K562 (cell line): ENCODE measurements around the gene ALDH6A1. TPM values are rescaled to one million over a fixed set of nuclear protein-coding genes. Genes with fewer than 3 reads are reported as not detected.

ENCODE experiments used
- ATAC-seq: fragments of 200-7000 bp; cut with Tn5 transposase; 3 replicates; pipeline ENCODE4 v1.9.1; 2020; ENCODE audit warnings: moderate library complexity
- BruUV-seq: library from RNA; stranded (reverse); fragments of 400-500 nt; replicated peaks from 2 replicates; lab custom pipeline; 2021; lab: Mats Ljungman, UMichigan
- CTCF ChIA-PET: fragments of 300-600 bp; formaldehyde crosslinking; extraction: SDS; loops from one replicate; lab custom pipeline; 2021; ENCODE audit warnings: low intra/inter-chr PET ratio; lab: Yijun Ruan, JAX
- POLR2A ChIA-PET: fragments of 300-600, 350-650 bp; sonication (Branson Sonifier 250); formaldehyde crosslinking; extraction: SDS; loops from one replicate; lab custom pipeline; 2021; ENCODE audit warnings: antibody characterized with exemption, inconsistent platforms; lab: Yijun Ruan, JAX
- DNase-seq, 4 experiments: peaks; one replicate each; pipeline versions ENCODE4 v3.0.0 to v3.0.0-alpha.2; 2011 to 2018; ENCODE audit warnings: low spot score in 3 of 4, mixed read lengths in 3 of 4; ENCODE audit errors: extremely low read depth in 1 of 4
- FAIRE-seq: peaks from 2 replicates; lab custom pipeline; 2011; peaks lifted over from hg19 to GRCh38; lab: Jason Lieb, UNC
- H2AFZ ChIP-seq: 2 replicates; pipeline ENCODE4 v1.6.0; 2011; ENCODE audit warnings: low read depth, low read length, control low read depth, inconsistent platforms
- H3K27ac ChIP-seq: fragments of 200-600 bp; 3 replicates; pipeline ENCODE4 v1.8.0; 2011; ENCODE audit warnings: low read depth, mild to moderate bottlenecking, control low read depth, inconsistent platforms, low read length, moderate library complexity, mixed read lengths; ENCODE audit errors: extremely low read depth
- H3K27me3 ChIP-seq, 2 experiments: fragments of 300-600 bp in 1 of 2; 2 replicates in 1 of 2; 3 replicates in 1 of 2; pipeline versions ENCODE4 v1.6.0 to v1.8.0; 2011; ENCODE audit warnings: inconsistent platforms in 2 of 2, low read length in 2 of 2, mild to moderate bottlenecking in 1 of 2, mixed read lengths in 1 of 2, moderate library complexity in 1 of 2; ENCODE audit not compliant: control insufficient read depth in 2 of 2, insufficient read depth in 2 of 2
- H3K36me3 ChIP-seq: fragments of 300-600 bp; 3 replicates; pipeline ENCODE4 v1.8.0; 2011; ENCODE audit warnings: mild to moderate bottlenecking, low read length, inconsistent platforms; ENCODE audit not compliant: control insufficient read depth, insufficient read depth
- H3K4me1 ChIP-seq, 2 experiments: fragments of 200-600 bp in 1 of 2; replicated peaks in 1 of 2; 2 replicates in 1 of 2; 3 replicates in 1 of 2; pipeline versions ENCODE4 v1.5.1 to v1.8.0; 2011; ENCODE audit warnings: inconsistent platforms in 2 of 2, low read length in 2 of 2, mild to moderate bottlenecking in 1 of 2, mixed read lengths in 1 of 2, moderate library complexity in 1 of 2; ENCODE audit not compliant: control insufficient read depth in 2 of 2, insufficient read depth in 2 of 2
- H3K4me2 ChIP-seq: 2 replicates; pipeline ENCODE4 v1.6.1; 2011; ENCODE audit warnings: low read length, control low read depth, inconsistent platforms, mixed read lengths; ENCODE audit not compliant: insufficient read depth
- H3K4me3 ChIP-seq: fragments of 200-600 bp; sonication (generic), shearing (Covaris generic); 2 replicates; pipeline ENCODE4 v1.5.1; 2016; ENCODE audit warnings: control low read depth, inconsistent platforms
- H3K79me2 ChIP-seq: fragments of 200-600 bp; 3 replicates; pipeline ENCODE4 v1.8.0; 2011; ENCODE audit warnings: low read length, inconsistent platforms; ENCODE audit not compliant: control insufficient read depth, insufficient read depth
- H3K9ac ChIP-seq, 2 experiments: 2 replicates each; pipeline versions ENCODE4 v1.6.0 to v1.6.1; 2011; ENCODE audit warnings: low read depth in 2 of 2, low read length in 2 of 2, control low read depth in 1 of 2, inconsistent platforms in 1 of 2, mild to moderate bottlenecking in 1 of 2, mixed read lengths in 1 of 2; ENCODE audit not compliant: insufficient read depth in 1 of 2
- H3K9me1 ChIP-seq: one replicate; pipeline ENCODE4 v1.6.0; 2011; ENCODE audit warnings: inconsistent platforms, mild to moderate bottlenecking, low read length, moderate library complexity; ENCODE audit not compliant: control insufficient read depth, insufficient read depth
- H3K9me3 ChIP-seq: replicated peaks from 2 replicates; pipeline ENCODE4 v1.5.1; 2011; ENCODE audit warnings: low read depth, low read length, inconsistent platforms; ENCODE audit not compliant: control insufficient read depth, insufficient read depth
- H4K20me1 ChIP-seq: replicated peaks from 2 replicates; pipeline ENCODE4 v1.6.1; 2011; ENCODE audit warnings: low read length, inconsistent platforms, mixed read lengths; ENCODE audit not compliant: control insufficient read depth, insufficient read depth
- BRD9 ChIP-seq: fragments of 450-650 bp; IDR thresholded peaks from 2 replicates; pipeline ENCODE4 v1.6.1; 2018; ENCODE audit warnings: low read depth; ENCODE audit not compliant: partially characterized antibody
- CTBP1 ChIP-seq: fragments of 450-650 bp; IDR thresholded peaks from 2 replicates; pipeline ENCODE4 v1.6.1; 2016; ENCODE audit warnings: borderline replicate concordance
- ELF4 ChIP-seq: fragments of 450-650 bp; formaldehyde crosslinking; IDR thresholded peaks from 2 replicates; pipeline ENCODE4 v1.4.0; 2022; ENCODE audit warnings: missing genetic modification characterization
- EZH2 ChIP-seq: IDR thresholded peaks from 2 replicates; pipeline ENCODE4 v1.6.1; 2012; ENCODE audit warnings: low read depth, mild to moderate bottlenecking, inconsistent platforms, low read length, borderline replicate concordance
- GATA2 ChIP-seq: sonication (generic); formaldehyde crosslinking; IDR thresholded peaks from 2 replicates; pipeline ENCODE4 v1.4.0; 2020; ENCODE audit warnings: mild to moderate bottlenecking, missing genetic modification reagents
- MAFG ChIP-seq: fragments of 450-650 bp; conservative IDR thresholded peaks from 2 replicates; pipeline ENCODE4 v1.6.1; 2016; ENCODE audit warnings: missing genetic modification characterization, missing compliant biosample characterization
- MCM2 ChIP-seq: fragments of 450-650 bp; IDR thresholded peaks from 2 replicates; pipeline ENCODE4 v1.6.1; 2017; ENCODE audit warnings: low read depth, mild to moderate bottlenecking
- MEIS2 ChIP-seq: fragments of 450-650 bp; IDR thresholded peaks from 2 replicates; pipeline ENCODE4 v1.6.1; 2014; ENCODE audit warnings: mild to moderate bottlenecking; ENCODE audit not compliant: partially characterized antibody
- NFE2 ChIP-seq: IDR thresholded peaks from 2 replicates; pipeline ENCODE4 v1.6.1; 2014; ENCODE audit warnings: antibody characterized with exemption, low read depth
- RFX1 ChIP-seq: fragments of 450-650 bp; IDR thresholded peaks from 2 replicates; pipeline ENCODE4 v1.6.1; 2016; ENCODE audit warnings: mild to moderate bottlenecking, moderate library complexity
- TBL1XR1 ChIP-seq, 2 experiments: IDR thresholded peaks; 2 replicates each; pipeline ENCODE4 v1.6.1; 2012; ENCODE audit warnings: improper control_type of control experiment in 2 of 2, low read length in 2 of 2, mild to moderate bottlenecking in 1 of 2
- XRCC5 ChIP-seq: fragments of 200-400 bp; formaldehyde crosslinking; IDR thresholded peaks from 2 replicates; pipeline ENCODE4 v1.6.1; 2017; ENCODE audit warnings: low read depth, mild to moderate bottlenecking, low read length
- YBX1 ChIP-seq: fragments of 450-650 bp; IDR thresholded peaks from 2 replicates; pipeline ENCODE4 v1.7.1; 2016; ENCODE audit warnings: mild to moderate bottlenecking
- ZNF347 ChIP-seq: fragments of 450-650 bp; formaldehyde crosslinking; IDR thresholded peaks from 2 replicates; pipeline ENCODE4 v1.4.0; 2020; ENCODE audit warnings: low read depth, mild to moderate bottlenecking, moderate library complexity
- WGBS: fragments of 100-300 bp; shearing (Covaris generic); methylation state at CpG from one replicate; pipeline ENCODE4 v1.1.6; 2016; ENCODE audit warnings: low coverage, mixed read lengths; ENCODE audit not compliant: insufficient coverage; ENCODE audit errors: missing lambda C conversion rate; 5-methylcytosine and 5-hydroxymethylcytosine counted together
- in situ Hi-C: fragments of 300-500 bp; cut with MboI; formaldehyde crosslinking; loops from 4 replicates; pipeline ENCODE4 v1.15.0; 2018; ENCODE audit warnings: inconsistent platforms, mixed read lengths
- intact Hi-C: fragments of 100-400 bp; cut with micrococcal nuclease; formaldehyde crosslinking; loops from 2 replicates; pipeline ENCODE4 v1.14.2; 2022
- polyA plus RNA-seq, 8 experiments: library from polyadenylated mRNA; depleted of rRNA in 4 of 8; stranded (reverse) in 5 of 8; unstranded in 3 of 8; fragments of >200 nt; fragmentation: Nextera tagmentation in 2 of 8; fragmentation: Illumina TruSeq in 1 of 8; extraction: Ambion mirVana in 2 of 8; extraction: Trizol in 1 of 8; gene quantifications; 2 replicates each; pipeline versions ENCODE4 v1.2.1 to v1.2.3, GENCODE V29; 2011 to 2014; ENCODE audit warnings: inconsistent platforms in 1 of 8, missing spikeins in 1 of 8
- total RNA-seq, 7 experiments: library from RNA; depleted of rRNA in 6 of 7; stranded (reverse); fragments of >200 nt in 6 of 7; fragmentation: Illumina TruSeq in 2 of 7; extraction: Trizol in 2 of 7; gene quantifications; 2 replicates each; pipeline versions ENCODE4 v1.2.1 to v1.2.3, GENCODE V29; 2011 to 2021; ENCODE audit warnings: low replicate concordance in 1 of 7
- TF ChIP-seq, protein P1 (sequence below): fragments of 450-650 bp; IDR thresholded peaks from 2 replicates; pipeline ENCODE4 v1.6.1; 2017; ENCODE audit warnings: antibody characterized with exemption, mild to moderate bottlenecking
- TF ChIP-seq, protein P2 (sequence below): sonication (generic); formaldehyde crosslinking; IDR thresholded peaks from 2 replicates; pipeline ENCODE4 v1.5.0; 2020; ENCODE audit warnings: missing genetic modification reagents

Gene ALDH6A1
- total and polyA plus RNA-seq, 9 of the 15 experiments (the other 6 are each of a cell fraction or from before 2014, with no cell fraction given) = 3.1 to 11.5 (median 4.6) TPM

DNA sequence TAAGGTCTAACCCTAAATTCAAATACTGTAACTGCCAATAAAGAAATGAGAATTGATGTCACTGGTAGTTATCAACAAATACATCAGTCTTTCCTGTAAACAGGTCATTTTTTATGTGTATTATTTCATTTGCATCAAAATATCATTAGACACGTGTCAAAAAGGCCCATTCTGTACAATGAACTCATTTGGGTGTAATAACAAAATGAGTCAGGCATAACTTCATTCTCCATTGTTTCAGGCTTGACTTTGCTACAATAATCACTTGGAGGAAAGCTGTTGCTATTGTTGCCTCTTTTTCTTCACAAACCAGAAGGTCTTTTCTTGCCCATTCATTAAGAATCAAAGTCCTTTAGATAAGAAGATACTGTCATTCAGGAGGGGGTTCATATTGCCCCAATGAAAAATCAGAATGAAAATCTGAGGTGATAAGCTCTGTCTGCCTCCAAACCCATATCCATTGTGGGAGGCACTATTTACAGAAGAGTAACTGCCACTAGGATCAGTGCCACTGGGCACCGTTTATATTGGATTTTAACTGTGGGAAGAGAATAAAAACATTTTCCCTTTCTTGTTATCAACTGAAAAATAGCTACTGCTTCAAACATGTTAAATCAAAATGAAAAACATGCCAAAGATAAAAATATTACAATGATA lies 75.3 kb downstream of the ALDH6A1 start:
- H3K4me1 ChIP-seq = no peaks in the 10 kb centered on the region
- no peak for DNase-seq
- no peak for TF ChIP-seq MEIS2
- TF ChIP-seq GATA2 (CRISPR knock-in tag) = no peak
- TF ChIP-seq MCM2 = no peak
- no peak for TF ChIP-seq BRD9
- TF ChIP-seq MAFG (tag) = no peak
- TF ChIP-seq XRCC5 = no peak
- TF ChIP-seq ZNF347 (CRISPR knock-in tag) = no peak
- TF ChIP-seq, protein P1, sequence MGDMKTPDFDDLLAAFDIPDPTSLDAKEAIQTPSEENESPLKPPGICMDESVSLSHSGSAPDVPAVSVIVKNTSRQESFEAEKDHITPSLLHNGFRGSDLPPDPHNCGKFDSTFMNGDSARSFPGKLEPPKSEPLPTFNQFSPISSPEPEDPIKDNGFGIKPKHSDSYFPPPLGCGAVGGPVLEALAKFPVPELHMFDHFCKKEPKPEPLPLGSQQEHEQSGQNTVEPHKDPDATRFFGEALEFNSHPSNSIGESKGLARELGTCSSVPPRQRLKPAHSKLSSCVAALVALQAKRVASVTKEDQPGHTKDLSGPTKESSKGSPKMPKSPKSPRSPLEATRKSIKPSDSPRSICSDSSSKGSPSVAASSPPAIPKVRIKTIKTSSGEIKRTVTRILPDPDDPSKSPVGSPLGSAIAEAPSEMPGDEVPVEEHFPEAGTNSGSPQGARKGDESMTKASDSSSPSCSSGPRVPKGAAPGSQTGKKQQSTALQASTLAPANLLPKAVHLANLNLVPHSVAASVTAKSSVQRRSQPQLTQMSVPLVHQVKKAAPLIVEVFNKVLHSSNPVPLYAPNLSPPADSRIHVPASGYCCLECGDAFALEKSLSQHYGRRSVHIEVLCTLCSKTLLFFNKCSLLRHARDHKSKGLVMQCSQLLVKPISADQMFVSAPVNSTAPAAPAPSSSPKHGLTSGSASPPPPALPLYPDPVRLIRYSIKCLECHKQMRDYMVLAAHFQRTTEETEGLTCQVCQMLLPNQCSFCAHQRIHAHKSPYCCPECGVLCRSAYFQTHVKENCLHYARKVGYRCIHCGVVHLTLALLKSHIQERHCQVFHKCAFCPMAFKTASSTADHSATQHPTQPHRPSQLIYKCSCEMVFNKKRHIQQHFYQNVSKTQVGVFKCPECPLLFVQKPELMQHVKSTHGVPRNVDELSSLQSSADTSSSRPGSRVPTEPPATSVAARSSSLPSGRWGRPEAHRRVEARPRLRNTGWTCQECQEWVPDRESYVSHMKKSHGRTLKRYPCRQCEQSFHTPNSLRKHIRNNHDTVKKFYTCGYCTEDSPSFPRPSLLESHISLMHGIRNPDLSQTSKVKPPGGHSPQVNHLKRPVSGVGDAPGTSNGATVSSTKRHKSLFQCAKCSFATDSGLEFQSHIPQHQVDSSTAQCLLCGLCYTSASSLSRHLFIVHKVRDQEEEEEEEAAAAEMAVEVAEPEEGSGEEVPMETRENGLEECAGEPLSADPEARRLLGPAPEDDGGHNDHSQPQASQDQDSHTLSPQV = no peak
- no peak for TF ChIP-seq CTBP1
- TF ChIP-seq, protein P2, sequence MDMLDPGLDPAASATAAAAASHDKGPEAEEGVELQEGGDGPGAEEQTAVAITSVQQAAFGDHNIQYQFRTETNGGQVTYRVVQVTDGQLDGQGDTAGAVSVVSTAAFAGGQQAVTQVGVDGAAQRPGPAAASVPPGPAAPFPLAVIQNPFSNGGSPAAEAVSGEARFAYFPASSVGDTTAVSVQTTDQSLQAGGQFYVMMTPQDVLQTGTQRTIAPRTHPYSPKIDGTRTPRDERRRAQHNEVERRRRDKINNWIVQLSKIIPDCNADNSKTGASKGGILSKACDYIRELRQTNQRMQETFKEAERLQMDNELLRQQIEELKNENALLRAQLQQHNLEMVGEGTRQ (CRISPR knock-in tag) = no peak
- TF ChIP-seq YBX1 = no peak
- TF ChIP-seq NFE2 = no peak
- TF ChIP-seq ELF4 (CRISPR knock-in tag) = no peak
- TF ChIP-seq RFX1 = no peak
- no peak for TF ChIP-seq TBL1XR1 (IDR thresholded peaks at IDR 0.05; ENCODE audit: low read length in 2 of 2)
- TF ChIP-seq EZH2 = no peak
- FAIRE-seq = no peak
- no peak overlapping the region for H2AFZ ChIP-seq
- WGBS = 50% methylated on average over 2 of the region's 2 CpGs
- no peaks in the 10 kb centered on the region for H3K9me3 ChIP-seq
- BruUV-seq = no TSS peak
- ATAC-seq = no peak
- in situ Hi-C loops = no loop called here
- POLR2A ChIA-PET = no interaction called here
- CTCF ChIA-PET = no interaction called here
- H4K20me1 ChIP-seq = no peaks in the 10 kb centered on the region
- H3K4me2 ChIP-seq = no peak overlapping the region
- H3K27ac ChIP-seq = no peak overlapping the region
- H3K9ac ChIP-seq = no peak overlapping the region
- intact Hi-C loops = no loop called here
- H3K79me2 ChIP-seq = no peaks in the 10 kb centered on the region
- H3K36me3 ChIP-seq = peaks cover 37% of the 10 kb centered on the region; the same call in 2 of the 3 replicates
- no peaks in the 10 kb centered on the region for H3K27me3 ChIP-seq
- H3K4me3 ChIP-seq = no peak overlapping the region
- H3K9me1 ChIP-seq = no peaks in the 10 kb centered on the region
